GM21528 (cell line): Measurements from ENCODE around the gene ACTG2.
"Not testable (repeated sequence)": the region's sequence is repeated elsewhere in the genome, so short reads cannot be mapped to it uniquely, and the experiment has no call there.

Experiments
- ATAC-seq: cut with Tn5 transposase; IDR thresholded peaks from one replicate; pipeline ENCODE4 v1.9.1; 2021; ENCODE audit warnings: mild to moderate bottlenecking, moderate library complexity; ENCODE audit not compliant: unreplicated experiment, low FRiP score

Gene ACTG2

GRCh38 chr2:73892631-73893329, at the start of gene ACTG2:
Gene ACTG2 (plus strand): TSS chr2:73893008. CDS start chr2:73901312, 8,304 bp downstream.
- no peak for ATAC-seq

- no peak for ATAC-seq
Measured at GRCh38 chr2:73844087-73844486, 48.7 kb upstream of the ACTG2 start.

- ATAC-seq: no peak
Measured at GRCh38 chr2:73850009-73850408, 42.8 kb upstream of the ACTG2 start.

GRCh38 chr2:73851274-73851673, 41.5 kb upstream of the ACTG2 start:
- no peak for ATAC-seq

- no peak for ATAC-seq
Measured at GRCh38 chr2:73852020-73852419, 40.8 kb upstream of the ACTG2 start.

- no peak for ATAC-seq
Measured at GRCh38 chr2:73855526-73855925, 37.3 kb upstream of the ACTG2 start.

- ATAC-seq: no peak
Measured at GRCh38 chr2:73856214-73856613, 36.6 kb upstream of the ACTG2 start.

- no peak for ATAC-seq
Measured at GRCh38 chr2:73859721-73860586, 32.9 kb upstream of the ACTG2 start.

- ATAC-seq: no peak
Measured at GRCh38 chr2:73862987-73863386, 29.8 kb upstream of the ACTG2 start.

- ATAC-seq: no peak
Measured at GRCh38 chr2:73868204-73868978, 24.4 kb upstream of the ACTG2 start.

- no peak for ATAC-seq
Measured at GRCh38 chr2:73870084-73870483, 22.7 kb upstream of the ACTG2 start.

GRCh38 chr2:73877071-73877802, 15.6 kb upstream of the ACTG2 start:
- no peak for ATAC-seq

- not testable (repeated sequence) for ATAC-seq
Measured at GRCh38 chr2:73877984-73878383, 14.8 kb upstream of the ACTG2 start.

GRCh38 chr2:73885406-73885805, 7.4 kb upstream of the ACTG2 start:
- no peak for ATAC-seq

- no peak for ATAC-seq
Measured at GRCh38 chr2:73886357-73886756, 6.5 kb upstream of the ACTG2 start.

GRCh38 chr2:73887596-73888353, 5.0 kb upstream of the ACTG2 start:
- ATAC-seq: not testable (repeated sequence)

GRCh38 chr2:73888388-73888787, 4.4 kb upstream of the ACTG2 start:
- ATAC-seq: no peak

GRCh38 chr2:73889206-73889605, 3.6 kb upstream of the ACTG2 start:
- ATAC-seq: no peak

- ATAC-seq: no peak
Measured at GRCh38 chr2:73890301-73891092, 2.3 kb upstream of the ACTG2 start.
